ENCODE data around the gene DOLPP1. TPM values are rescaled to one million over a fixed set of nuclear protein-coding genes. Genes with fewer than 3 reads are reported as not detected.

Gene DOLPP1
- total and polyA plus RNA-seq, 2 of the 8 experiments (the other 6 are each of a cell fraction or from before 2014, with no cell fraction given) = 36.0 to 45.3 TPM

DNA sequence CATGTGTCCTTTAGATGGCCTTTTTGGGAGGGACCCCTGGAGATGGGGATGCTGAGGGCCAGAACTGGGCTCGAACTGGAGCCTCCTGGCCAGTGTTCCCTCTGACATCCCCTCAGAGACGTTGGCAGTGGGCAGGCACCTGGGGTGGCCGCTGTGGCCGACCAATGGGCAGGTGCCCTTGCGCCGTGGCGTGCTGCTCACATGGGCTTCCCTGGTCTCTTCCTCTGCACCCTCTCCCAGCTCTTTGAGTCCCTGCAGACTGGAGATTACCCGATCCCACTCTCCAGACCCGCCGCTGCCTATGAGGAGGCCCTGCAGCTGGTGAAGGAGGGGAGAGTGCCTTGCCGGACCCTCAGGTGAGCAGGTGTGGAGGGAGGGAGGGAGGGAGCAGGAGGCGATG lies 19.9 kb upstream of the DOLPP1 start:
- WGBS, 2 experiments (ENCODE audit: extremely low coverage in 1 of 2, insufficient coverage in 1 of 2, insufficient read length in 1 of 2, insufficient replicate concordance in 2 of 2, low coverage in 1 of 2, low lambda C conversion rate in 2 of 2, missing lambda C conversion rate in 1 of 2) = 89% methylated on average over 11 of the region's 12 CpGs; no CpG with 5 or more reads in 1 of the 2 experiments
- no peak for DNase-seq (ENCODE audit: low read depth in 1 of 2, low spot score in 2 of 2)

More for the DNA sequence above, 19.9 kb upstream of the DOLPP1 start:
- Histone ChIP-seq H2AK5ac (ENCODE audit: low read depth, low read length) (no peak overlapping the region), H3K4me2 (ENCODE audit: insufficient read depth in 1 of 2, low read depth in 2 of 2, low read length in 2 of 2) (no peak overlapping the region), H2BK15ac (ENCODE audit: low read length) (no peak overlapping the region), H4K20me1 (replicated peaks in 1 of 2; ENCODE audit: control insufficient read depth in 1 of 2, insufficient read depth in 2 of 2, low read length in 2 of 2) (no peaks in the 10 kb centered on the region), H2BK120ac (replicated peaks; ENCODE audit: low read depth, low read length) (no peak overlapping the region), H3K36me3 (ENCODE audit: control insufficient read depth in 2 of 4, insufficient read depth in 4 of 4, low read length in 3 of 4) (peaks cover 5 to 34% (median 19%) of the 10 kb centered on the region in 4 experiments), H4K5ac (ENCODE audit: insufficient read length, low read depth, low read length) (no peak overlapping the region), H3K23me2 (ENCODE audit: low read depth, low read length) (no peaks in the 10 kb centered on the region), H4K8ac (ENCODE audit: extremely low read depth, insufficient read depth, low read length) (no peak overlapping the region), H4K91ac (replicated peaks; ENCODE audit: insufficient read length, low read length) (no peak overlapping the region), H3K56ac (replicated peaks; ENCODE audit: insufficient read length, low read depth, low read length) (no peak overlapping the region), H2BK5ac (ENCODE audit: low read depth, low read length) (no peak overlapping the region), H2AFZ (ENCODE audit: low read length) (no peak overlapping the region), H2BK20ac (ENCODE audit: low read length) (no peak overlapping the region), H3K79me1 (ENCODE audit: low read depth, low read length) (no peaks in the 10 kb centered on the region), H3K4ac (replicated peaks; ENCODE audit: insufficient read length, low read depth, low read length) (no peak overlapping the region), H3K4me3 (ENCODE audit: extremely low read depth in 1 of 4, insufficient read depth in 2 of 4, low read depth in 3 of 4, low read length in 4 of 4) (no peak overlapping the region), H3K27ac (ENCODE audit: low read depth, low read length) (no peak overlapping the region), H3K27me3 (replicated peaks in 1 of 4; ENCODE audit: control insufficient read depth in 3 of 4, extremely low read depth in 1 of 4, insufficient read depth in 3 of 4, low read length in 3 of 4) (no peaks in the 10 kb centered on the region), H3K79me2 (ENCODE audit: control insufficient read depth in 1 of 2, insufficient read depth in 2 of 2, low read length in 2 of 2) (no peaks in the 10 kb centered on the region), H3K9me3 (ENCODE audit: insufficient read depth in 2 of 2, low read depth in 1 of 2, low read length in 1 of 2) (no peaks in the 10 kb centered on the region), H3K18ac (ENCODE audit: extremely low read depth, low read length) (no peak overlapping the region), H3K14ac (ENCODE audit: insufficient read length) (no peak overlapping the region), H3K23ac (ENCODE audit: insufficient read length) (no peak overlapping the region), H3K4me1 (replicated peaks in 1 of 4; ENCODE audit: control insufficient read depth in 3 of 4, insufficient read depth in 4 of 4, low read length in 3 of 4) (no peaks in the 10 kb centered on the region), H3K9ac (replicated peaks in 1 of 4; ENCODE audit: extremely low read depth in 1 of 4, low read depth in 3 of 4, low read length in 3 of 4) (no peak overlapping the region), H2BK12ac (ENCODE audit: low read depth, low read length) (no peak overlapping the region)
- POLR2A ChIA-PET (ENCODE audit: partially characterized antibody) = no interaction called here
- no peak for FAIRE-seq
- CTCF ChIA-PET (ENCODE audit: partially characterized antibody) = interaction anchor here (0.6 kb wide), 1 partner anchor 1304 kb away, joined by 3 read pairs; no protein-coding TSS in a partner anchor
- TF ChIP-seq TAF1 (IDR thresholded peaks at IDR 0.05; ENCODE audit: low read depth, low read length) (no peak), EP300 (IDR thresholded peaks at IDR 0.05; ENCODE audit: borderline replicate concordance in 1 of 2, low read depth in 2 of 2, low read length in 2 of 2) (no peak), HDAC6 (IDR thresholded peaks at IDR 0.05; ENCODE audit: low read depth, low read length) (no peak), EGR1 (IDR thresholded peaks at IDR 0.05; ENCODE audit: borderline replicate concordance, low read depth, low read length) (no peak), BRCA1 (IDR thresholded peaks at IDR 0.05; ENCODE audit: low read depth, low read length) (no peak), KDM5A (IDR thresholded peaks at IDR 0.05; ENCODE audit: low read length) (no peak), EZH2 (IDR thresholded peaks at IDR 0.05; ENCODE audit: low read depth, low read length, severe bottlenecking) (no peak), TCF12 (IDR thresholded peaks at IDR 0.05; ENCODE audit: low read depth, low read length) (no peak), RFX5 (IDR thresholded peaks at IDR 0.05; ENCODE audit: borderline replicate concordance, low read depth, low read length) (no peak), TEAD4 (IDR thresholded peaks at IDR 0.05; ENCODE audit: low read depth, low read length) (no peak), ZNF274 (IDR thresholded peaks at IDR 0.05; ENCODE audit: borderline replicate concordance, extremely low read depth, low read length) (no peak), RBBP5 (IDR thresholded peaks at IDR 0.05; ENCODE audit: borderline replicate concordance, low read depth, low read length) (no peak), POLR2AphosphoS5 (IDR thresholded peaks at IDR 0.05; ENCODE audit: low read depth, low read length) (no peak), JUN (IDR thresholded peaks at IDR 0.05; ENCODE audit: low read depth, low read length) (no peak), NANOG (IDR thresholded peaks at IDR 0.05; ENCODE audit: insufficient read depth, low read depth, low read length, poor library complexity, severe bottlenecking) (no peak), BCL11A (IDR thresholded peaks at IDR 0.05; ENCODE audit: low read depth in 2 of 2, low read length in 2 of 2) (no peak)

Measured in H1 (cell line).